Suprapubic skin (tissue), 4 donors: Measurements from ENCODE around the gene DVL3. TPM values are rescaled to one million over a fixed set of nuclear protein-coding genes. Genes with fewer than 3 reads are reported as not detected.

Source experiments
- DNase-seq, 2 donors: peaks; one replicate each; pipeline ENCODE4 v3.0.0-alpha.2; 2019; ENCODE audit warnings: low spot score in 2 of 2
- H3K27ac ChIP-seq: fragments of 200-600 bp; sonication (generic); one replicate; pipeline ENCODE4 v1.5.1; 2019
- H3K27me3 ChIP-seq: fragments of 200-600 bp; sonication (generic); one replicate; pipeline ENCODE4 v1.5.1; 2019
- H3K36me3 ChIP-seq: fragments of 200-600 bp; sonication (generic); one replicate; pipeline ENCODE4 v1.5.1; 2019
- H3K4me1 ChIP-seq: fragments of 200-600 bp; sonication (generic); one replicate; pipeline ENCODE4 v1.5.1; 2019
- H3K4me3 ChIP-seq: fragments of 200-600 bp; sonication (generic); one replicate; pipeline ENCODE4 v1.5.1; 2019; ENCODE audit warnings: mild to moderate bottlenecking
- H3K9me3 ChIP-seq: fragments of 200-600 bp; sonication (generic); one replicate; pipeline ENCODE4 v1.5.1; 2019
- EP300 ChIP-seq: sonication (generic); formaldehyde crosslinking; IDR thresholded peaks from one replicate; pipeline ENCODE4 v1.6.1; 2017; ENCODE audit warnings: antibody characterized with exemption
- POLR2A ChIP-seq, 2 donors: fragments of 450-650 bp; IDR thresholded peaks; one replicate each; pipeline ENCODE4 v1.6.1; 2017; ENCODE audit warnings: antibody characterized with exemption in 2 of 2, mild to moderate bottlenecking in 2 of 2, moderate library complexity in 2 of 2
- POLR2AphosphoS5 ChIP-seq, 3 donors: sonication (generic); formaldehyde crosslinking; IDR thresholded peaks; one replicate each; pipeline ENCODE4 v1.6.1; 2017; ENCODE audit warnings: antibody characterized with exemption in 3 of 3
- WGBS: methylation state at CpG from one replicate; pipeline ENCODE4 v1.1.5; 2018; 5-methylcytosine and 5-hydroxymethylcytosine counted together
- total RNA-seq, 4 donors: library from RNA; depleted of rRNA; stranded (reverse); fragments of >200 nt; gene quantifications; one replicate each; pipeline ENCODE4 v1.1.0, GENCODE V29; 2016
- TF ChIP-seq, protein P1 (sequence below), 2 donors: fragments of 200-600 bp in 1 of 2; fragments of 450-650 bp in 1 of 2; sonication (generic) in 1 of 2; IDR thresholded peaks; one replicate each; pipeline ENCODE4 v1.5.1; 2016 to 2019; ENCODE audit warnings: antibody characterized with exemption in 2 of 2, mild to moderate bottlenecking in 1 of 2, moderate library complexity in 1 of 2

DVL3 gene
- total RNA-seq, 4 donors from 2014 or later, result 53.6 to 72.7 (median 56.1) TPM

DNA sequence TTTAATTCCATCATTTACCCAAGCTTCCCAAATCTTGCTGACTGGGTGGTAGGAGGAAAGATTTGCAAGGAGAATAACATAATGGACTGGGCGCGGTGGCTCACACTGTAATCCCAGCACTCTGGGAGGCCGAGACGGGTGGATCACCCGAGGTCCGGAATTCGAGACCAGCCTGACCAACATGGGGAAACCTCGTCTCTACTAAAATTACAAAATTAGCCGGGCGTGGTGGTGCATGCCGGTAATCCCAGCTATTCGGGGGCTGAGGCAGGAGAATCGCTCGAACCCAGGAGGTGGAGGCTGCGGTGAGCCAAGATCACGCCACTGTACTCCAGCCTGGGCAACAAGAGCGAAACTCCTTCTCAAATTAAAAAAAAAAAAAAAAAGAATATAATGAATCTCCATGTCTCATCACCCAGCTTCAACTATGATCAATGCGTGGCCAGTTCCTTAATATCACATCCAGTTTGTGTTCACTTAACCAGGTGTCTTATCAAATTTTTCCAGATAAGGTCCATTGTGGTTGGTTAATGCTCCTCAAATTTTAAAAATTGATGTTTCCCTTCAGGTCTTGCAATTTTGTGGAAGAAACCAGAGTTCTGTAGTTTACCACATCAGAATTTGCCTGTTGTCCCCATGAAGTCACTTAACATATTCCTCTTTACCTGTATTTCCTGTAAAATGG lies 29.5 kb downstream of the DVL3 start:
- H3K36me3 ChIP-seq, result peaks cover 62% of the 10 kb centered on the region
- TF ChIP-seq POLR2A (IDR thresholded peaks at IDR 0.05) (no peak), POLR2AphosphoS5 (IDR thresholded peaks at IDR 0.05) (no peak), EP300 (no peak)
- TF ChIP-seq, protein P1, sequence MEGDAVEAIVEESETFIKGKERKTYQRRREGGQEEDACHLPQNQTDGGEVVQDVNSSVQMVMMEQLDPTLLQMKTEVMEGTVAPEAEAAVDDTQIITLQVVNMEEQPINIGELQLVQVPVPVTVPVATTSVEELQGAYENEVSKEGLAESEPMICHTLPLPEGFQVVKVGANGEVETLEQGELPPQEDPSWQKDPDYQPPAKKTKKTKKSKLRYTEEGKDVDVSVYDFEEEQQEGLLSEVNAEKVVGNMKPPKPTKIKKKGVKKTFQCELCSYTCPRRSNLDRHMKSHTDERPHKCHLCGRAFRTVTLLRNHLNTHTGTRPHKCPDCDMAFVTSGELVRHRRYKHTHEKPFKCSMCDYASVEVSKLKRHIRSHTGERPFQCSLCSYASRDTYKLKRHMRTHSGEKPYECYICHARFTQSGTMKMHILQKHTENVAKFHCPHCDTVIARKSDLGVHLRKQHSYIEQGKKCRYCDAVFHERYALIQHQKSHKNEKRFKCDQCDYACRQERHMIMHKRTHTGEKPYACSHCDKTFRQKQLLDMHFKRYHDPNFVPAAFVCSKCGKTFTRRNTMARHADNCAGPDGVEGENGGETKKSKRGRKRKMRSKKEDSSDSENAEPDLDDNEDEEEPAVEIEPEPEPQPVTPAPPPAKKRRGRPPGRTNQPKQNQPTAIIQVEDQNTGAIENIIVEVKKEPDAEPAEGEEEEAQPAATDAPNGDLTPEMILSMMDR (IDR thresholded peaks at IDR 0.05), result no peak
- no peaks in the 10 kb centered on the region for H3K9me3 ChIP-seq
- H3K27me3 ChIP-seq, result no peaks in the 10 kb centered on the region
- no peak overlapping the region for H3K27ac ChIP-seq
- no peak for DNase-seq
- peaks cover 29% of the 10 kb centered on the region for H3K4me1 ChIP-seq
- WGBS, result 94% methylated on average over 18 of the region's 18 CpGs
- no peak overlapping the region for H3K4me3 ChIP-seq

DNA sequence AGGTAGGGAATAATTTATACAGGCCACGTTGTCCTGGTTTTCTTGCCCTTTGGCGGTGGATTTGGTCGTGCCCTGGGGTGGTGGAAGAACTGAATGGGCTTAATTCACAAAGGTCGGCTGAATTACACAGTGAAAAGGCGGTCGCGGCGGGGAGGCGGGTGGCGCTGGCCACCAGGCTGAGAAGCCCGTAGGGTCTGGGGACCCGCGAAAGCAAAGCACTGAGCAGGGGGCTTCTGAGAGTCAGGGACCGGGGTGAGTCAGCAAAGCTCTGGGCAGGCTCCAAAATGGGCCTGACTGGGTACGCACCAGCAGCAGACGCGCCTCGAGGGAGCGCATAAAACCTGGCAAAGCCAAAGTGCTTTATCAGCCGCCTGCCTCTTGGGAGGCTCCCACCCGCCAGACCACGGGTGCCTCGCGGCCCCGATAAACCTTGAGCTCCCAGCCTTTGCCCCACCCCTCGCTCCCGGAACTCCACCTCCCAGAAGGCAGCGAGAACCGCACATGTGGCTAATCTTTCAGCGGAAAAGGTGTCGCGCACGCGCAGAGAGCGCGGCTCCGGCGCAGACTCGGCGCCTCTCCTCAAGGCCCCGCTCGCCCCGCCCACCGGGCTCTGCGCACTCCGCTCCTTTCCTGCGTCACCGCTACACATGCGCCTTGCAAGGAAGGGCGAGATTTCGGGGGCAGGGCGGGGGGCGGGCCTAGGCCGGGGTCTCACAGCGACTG lies 30.4 kb downstream of the DVL3 start:
- Histone ChIP-seq H3K4me1 (peaks cover 29% of the 10 kb centered on the region), H3K9me3 (no peaks in the 10 kb centered on the region), H3K36me3 (peaks cover 61% of the 10 kb centered on the region), H3K27ac (peak overlapping the region; percentile 70), H3K27me3 (no peaks in the 10 kb centered on the region), H3K4me3 (peak overlapping the region; percentile 87)
- DNase-seq, result peak; percentile 99 to 100
- 3% methylated on average over 28 of the region's 55 CpGs for WGBS
- TF ChIP-seq, protein P1 (IDR thresholded peaks at IDR 0.05), result no peak
- no peak for TF ChIP-seq POLR2AphosphoS5 (IDR thresholded peaks at IDR 0.05)
- TF ChIP-seq EP300, result no peak
- TF ChIP-seq POLR2A (IDR thresholded peaks at IDR 0.05), result no peak

DNA sequence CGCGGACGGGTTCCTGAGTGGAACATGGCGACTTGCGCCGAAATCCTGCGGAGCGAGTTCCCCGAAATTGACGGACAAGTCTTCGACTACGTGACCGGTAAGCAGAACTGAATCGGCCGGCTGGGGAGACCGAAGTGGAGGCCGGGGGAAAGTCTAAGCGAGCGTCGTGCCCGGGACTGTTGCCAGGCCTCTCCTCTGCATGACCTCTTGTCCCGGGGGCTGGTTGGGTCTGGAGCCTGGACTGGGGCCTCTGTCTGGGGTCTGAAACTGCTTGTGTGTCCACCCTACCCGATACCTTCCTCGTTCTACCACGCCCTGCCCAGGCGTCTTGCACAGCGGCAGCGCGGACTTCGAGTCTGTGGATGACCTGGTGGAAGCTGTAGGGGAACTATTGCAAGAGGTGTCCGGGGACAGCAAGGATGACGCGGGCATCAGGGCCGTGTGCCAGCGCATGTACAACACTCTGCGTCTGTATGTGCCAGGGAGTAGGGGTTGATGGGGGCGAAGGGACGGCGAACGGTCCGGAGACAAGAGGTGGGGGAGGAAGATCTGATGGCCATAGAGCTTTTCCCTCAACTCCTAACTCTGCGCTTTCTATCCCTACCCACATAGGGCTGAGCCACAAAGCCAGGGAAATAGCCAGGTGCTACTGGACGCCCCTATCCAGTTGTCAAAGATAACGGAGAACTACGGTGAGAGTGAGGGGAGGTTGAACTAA lies 31.2 kb downstream of the DVL3 start, which contains the start of gene ABCF3:
Gene ABCF3, plus strand, starts transcription at position 16 of the 718 bp plus-strand sequence. Its CDS starts 9 bp downstream, at position 25.
- no peak for DNase-seq
- Histone ChIP-seq H3K27me3 (no peaks in the 10 kb centered on the region), H3K27ac (peak within 1 kb of the TSS; percentile 70), H3K4me1 (peaks cover 29% of the 10 kb centered on the region), H3K4me3 (peak within 1 kb of the TSS; percentile 87), H3K9me3 (no peaks in the 10 kb centered on the region), H3K36me3 (peaks cover 61% of the 10 kb centered on the region)
- TF ChIP-seq, protein P1 (IDR thresholded peaks at IDR 0.05), result no peak
- TF ChIP-seq EP300 (no peak), POLR2A (IDR thresholded peaks at IDR 0.05) (peak; percentile 10 to 69), POLR2AphosphoS5 (IDR thresholded peaks at IDR 0.05) (peak in 1 of 3 donors; percentile 22)
- under 1% methylated on average over 39 of the region's 45 CpGs for WGBS

DNA sequence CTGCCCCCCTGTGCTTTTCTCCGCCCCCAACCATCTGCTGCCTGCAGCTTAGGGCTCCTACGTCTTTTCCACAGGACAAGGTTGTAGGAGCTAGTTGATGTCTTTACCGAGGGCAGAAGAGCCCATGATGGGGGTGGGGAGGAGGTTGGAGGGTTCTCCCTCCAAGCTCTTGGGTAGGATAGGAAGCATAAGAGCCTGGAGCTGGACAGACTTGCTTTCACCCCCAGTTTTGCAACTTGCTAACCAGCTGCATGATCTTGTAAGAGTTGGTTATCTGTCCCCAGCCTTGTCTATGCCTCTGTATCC lies 31.7 kb downstream of the DVL3 start:
- Histone ChIP-seq H3K4me3 (peak overlapping the region; percentile 87), H3K36me3 (peaks cover 61% of the 10 kb centered on the region), H3K9me3 (no peaks in the 10 kb centered on the region), H3K4me1 (peaks cover 29% of the 10 kb centered on the region), H3K27me3 (no peaks in the 10 kb centered on the region), H3K27ac (no peak overlapping the region)
- DNase-seq, result no peak
- 12% methylated on average over 3 of the region's 3 CpGs for WGBS
- no peak for TF ChIP-seq POLR2A (IDR thresholded peaks at IDR 0.05)
- TF ChIP-seq EP300, result no peak
- TF ChIP-seq, protein P1 (IDR thresholded peaks at IDR 0.05), result no peak
- no peak for TF ChIP-seq POLR2AphosphoS5 (IDR thresholded peaks at IDR 0.05)

DNA sequence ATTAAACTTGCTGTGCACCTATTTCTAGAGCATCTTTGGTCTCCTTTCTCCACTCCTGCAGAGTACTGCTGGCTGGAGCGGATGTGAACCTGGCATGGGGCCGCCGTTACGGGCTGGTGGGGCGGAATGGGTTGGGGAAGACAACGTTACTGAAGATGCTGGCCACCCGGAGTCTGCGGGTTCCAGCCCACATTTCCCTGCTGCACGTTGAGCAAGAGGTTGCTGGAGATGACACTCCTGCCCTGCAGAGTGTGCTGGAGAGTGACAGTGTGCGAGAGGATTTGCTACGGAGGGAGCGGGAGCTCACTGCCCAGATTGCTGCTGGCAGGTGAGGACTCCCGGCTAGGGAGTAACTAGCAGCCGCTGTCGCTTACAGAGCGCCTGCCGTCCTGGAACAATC lies 32.9 kb downstream of the DVL3 start:
- Histone ChIP-seq H3K4me1 (peaks cover 29% of the 10 kb centered on the region), H3K9me3 (no peaks in the 10 kb centered on the region), H3K27me3 (no peaks in the 10 kb centered on the region), H3K36me3 (peaks cover 61% of the 10 kb centered on the region), H3K4me3 (no peak overlapping the region), H3K27ac (no peak overlapping the region)
- TF ChIP-seq, protein P1 (IDR thresholded peaks at IDR 0.05), result no peak
- no peak for TF ChIP-seq POLR2AphosphoS5 (IDR thresholded peaks at IDR 0.05)
- DNase-seq, result no peak
- 87% methylated on average over 16 of the region's 17 CpGs for WGBS
